ENCODE data around the gene KCNH2.

Gene KCNH2

DNA sequence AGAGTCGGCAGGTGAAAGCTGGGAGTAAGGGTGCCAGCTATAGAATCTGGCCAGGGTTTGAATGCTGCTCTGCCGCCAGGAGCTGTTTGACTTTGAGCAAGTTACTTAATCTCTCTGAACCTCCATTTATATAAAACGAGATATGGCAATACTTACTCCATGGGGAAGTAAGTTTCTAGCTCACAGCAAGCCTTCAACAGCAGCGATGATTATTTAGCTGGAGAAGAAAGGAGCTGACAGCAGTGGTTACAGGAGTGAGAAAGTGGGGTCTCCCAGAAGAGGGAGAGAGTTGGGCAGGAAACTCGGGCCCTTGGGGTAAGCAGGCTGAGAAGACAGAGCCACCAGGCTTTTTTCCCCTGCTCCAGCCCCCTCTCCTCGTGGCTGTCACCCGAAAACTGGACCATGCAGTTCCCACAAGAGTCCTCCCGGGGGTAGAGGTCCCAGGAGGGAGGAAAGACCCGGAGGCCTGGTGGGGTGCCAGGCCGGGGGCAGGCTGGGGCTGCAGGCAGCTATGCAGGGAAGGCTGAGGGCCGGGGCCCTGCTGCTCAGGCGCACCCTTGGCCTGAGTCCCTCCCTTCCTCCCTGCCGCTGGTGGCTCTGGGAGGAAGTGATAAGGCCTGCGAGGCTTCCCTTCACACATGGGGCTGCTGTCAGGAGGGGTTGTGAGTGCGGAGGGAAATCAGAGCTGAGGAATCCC is 16.2 kb upstream of the KCNH2 start:
- no peak for DNase-seq

- DNase-seq: no peak
Observed at GRCh38 chr7:150993511-150993910, 15.4 kb upstream of the KCNH2 start.

DNA sequence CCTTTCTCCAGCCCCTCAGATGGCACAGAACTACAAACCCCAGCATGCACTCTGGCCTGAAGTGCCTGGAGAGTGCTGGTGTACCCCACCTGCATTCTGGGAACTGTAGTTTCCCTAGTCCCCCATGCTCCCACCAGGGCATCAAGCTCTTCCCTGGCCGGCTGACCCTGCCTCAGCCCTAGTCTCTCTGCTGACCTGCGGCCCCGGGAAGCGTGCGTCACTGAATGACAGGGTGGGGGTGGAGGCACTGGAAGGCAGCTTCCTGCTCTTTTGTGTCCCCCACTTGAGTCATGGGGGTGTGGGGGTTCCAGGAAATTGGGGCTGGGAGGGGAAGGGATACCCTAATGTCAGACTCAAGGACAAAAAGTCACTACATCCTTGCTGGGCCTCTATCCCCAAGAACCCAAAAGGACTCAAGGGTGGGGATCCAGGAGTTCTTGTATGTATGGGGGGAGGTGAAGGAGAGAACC is 14.7 kb upstream of the KCNH2 start:
- peak; percentile 52 for DNase-seq

- DNase-seq: no peak
Observed at GRCh38 chr7:150992051-150992640, 14.0 kb upstream of the KCNH2 start.

- no peak for DNase-seq
Observed at GRCh38 chr7:150990416-150991186, 12.5 kb upstream of the KCNH2 start, which contains the start of gene NOS3. Gene NOS3 (plus strand): TSS chr7:150991017. CDS start chr7:150993804, 2,787 bp downstream.

DNA sequence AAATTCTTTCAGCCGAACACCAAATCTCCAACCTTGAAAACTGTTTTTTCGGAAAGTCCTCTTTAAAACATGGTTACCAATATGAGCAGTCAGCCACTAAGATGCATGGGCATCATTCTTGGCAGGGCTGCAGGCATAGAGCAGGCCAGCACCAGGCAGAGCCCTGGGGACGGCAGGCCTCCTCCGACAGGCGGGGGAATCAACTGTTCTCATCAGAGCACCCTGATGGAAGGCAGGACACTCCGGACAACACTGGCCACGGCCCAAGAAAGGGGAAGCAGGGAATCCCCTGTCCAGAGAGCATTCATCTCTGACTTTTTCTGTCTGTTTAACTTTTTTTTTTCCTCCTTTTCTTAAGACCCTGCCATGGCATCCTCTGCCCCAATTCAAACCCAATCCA is 11.3 kb upstream of the KCNH2 start:
- no peak for DNase-seq

DNA sequence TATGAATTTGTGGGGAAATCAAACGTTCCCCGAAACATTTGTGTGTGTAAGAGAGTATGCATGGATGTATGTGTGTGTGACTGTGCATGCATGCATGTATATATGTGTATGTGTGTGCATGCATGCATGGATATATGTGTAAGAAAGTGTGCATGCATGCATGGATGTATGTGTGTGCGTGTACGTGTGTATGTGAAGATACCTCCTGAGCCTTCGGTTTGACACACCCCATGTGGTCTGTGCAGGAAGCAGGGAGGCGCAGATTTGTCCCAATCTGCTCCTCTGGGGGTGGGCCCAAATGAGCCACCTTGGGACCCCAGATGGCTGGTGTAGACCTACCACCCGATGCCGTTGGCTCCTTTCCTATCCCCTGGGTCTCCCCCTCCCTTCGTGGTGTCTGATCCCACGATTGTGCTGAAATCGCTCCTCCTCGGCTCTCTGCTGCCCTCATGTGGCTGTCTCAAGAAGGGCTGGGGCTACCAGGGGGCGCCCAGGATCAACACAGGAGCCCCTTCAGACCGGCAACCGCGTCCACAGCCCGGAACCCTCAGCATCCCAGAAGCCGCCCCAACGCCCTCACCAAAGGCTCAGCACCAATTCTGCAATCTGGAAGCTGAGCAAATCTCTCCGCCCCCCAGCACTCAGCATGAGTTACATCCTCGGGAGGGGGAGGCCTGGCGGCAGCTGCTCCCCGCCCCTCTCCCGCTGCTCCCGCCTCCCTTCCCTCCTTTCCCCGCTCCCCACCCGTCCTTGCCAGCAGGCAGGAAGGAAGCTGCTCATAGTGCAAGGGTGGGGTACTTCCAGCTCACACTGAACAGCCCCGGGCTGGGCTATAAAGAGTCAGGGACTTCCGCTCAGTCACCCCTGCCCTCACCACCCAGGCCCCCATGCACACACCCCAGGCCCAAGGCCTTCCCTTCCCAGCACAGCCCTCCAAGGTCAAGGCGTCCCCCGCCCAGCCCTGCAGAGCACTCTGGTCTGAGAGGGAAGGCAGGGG is 10.4 kb upstream of the KCNH2 start:
- DNase-seq: peak; percentile 79

DNA sequence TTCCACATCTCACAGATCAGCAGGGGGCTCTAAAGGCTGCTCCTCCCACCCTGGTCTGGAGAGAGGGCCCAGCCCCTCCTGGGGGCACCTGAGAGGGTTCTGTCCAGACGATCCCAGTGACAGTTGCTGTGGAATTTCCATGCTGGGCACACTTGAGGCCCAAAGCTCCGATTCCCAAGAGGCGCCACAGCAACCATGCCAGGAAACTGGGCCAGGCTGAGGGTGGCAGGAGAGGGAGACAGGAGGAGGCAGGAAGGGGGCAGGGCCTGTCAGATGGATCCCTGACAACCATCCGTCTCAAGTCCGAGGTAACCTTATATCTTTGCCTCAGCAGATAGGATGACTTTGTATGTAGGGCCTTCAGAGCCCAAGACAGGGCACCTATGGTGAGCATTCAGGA is 8.4 kb upstream of the KCNH2 start:
- no peak for DNase-seq

GRCh38 chr7:150986099-150986512 is 8.0 kb upstream of the KCNH2 start:
- peak; percentile 74 for DNase-seq

DNA sequence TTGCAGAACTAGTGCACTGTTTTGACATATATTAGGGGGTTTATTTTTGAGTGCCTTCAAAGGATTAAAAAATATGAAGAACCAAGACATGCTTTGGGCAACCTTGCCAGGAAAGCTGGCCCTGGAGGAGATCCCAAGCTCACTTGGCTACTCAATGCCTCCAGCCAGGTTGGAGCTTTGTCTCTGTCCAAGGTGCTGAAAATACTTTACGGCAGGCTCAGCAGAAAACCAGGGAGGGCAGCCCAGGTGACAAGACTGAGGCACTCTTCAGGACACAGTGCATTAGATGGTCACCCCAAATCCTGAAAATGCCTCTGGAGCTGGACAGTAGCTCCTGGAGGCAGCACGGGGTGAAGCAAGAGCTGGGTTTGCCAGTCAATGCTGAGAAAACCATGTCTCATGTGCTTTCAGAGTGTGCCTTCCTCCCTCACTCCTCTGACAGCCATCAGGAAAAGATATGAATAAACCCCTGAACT is 5.8 kb upstream of the KCNH2 start:
- no peak for DNase-seq

DNA sequence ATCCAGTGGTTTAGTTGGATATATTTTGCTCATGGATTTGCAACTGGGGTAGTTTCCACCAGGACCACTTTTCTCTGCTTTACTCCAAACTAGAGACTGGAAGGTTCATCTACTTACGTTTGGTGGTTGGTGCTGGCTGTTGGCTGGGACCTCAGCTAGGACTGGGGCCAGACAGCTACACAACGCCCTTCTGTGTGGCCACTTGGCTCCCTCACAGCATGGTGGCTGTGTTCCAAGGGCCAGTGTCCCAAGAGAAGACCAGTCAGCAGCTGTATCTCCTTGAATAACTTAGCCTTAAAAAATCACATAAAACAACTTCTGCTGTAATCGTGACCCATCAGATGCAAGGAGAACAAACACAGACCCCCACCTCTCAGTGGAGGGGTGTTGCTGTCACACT is 4.2 kb upstream of the KCNH2 start:
- no peak for DNase-seq

DNA sequence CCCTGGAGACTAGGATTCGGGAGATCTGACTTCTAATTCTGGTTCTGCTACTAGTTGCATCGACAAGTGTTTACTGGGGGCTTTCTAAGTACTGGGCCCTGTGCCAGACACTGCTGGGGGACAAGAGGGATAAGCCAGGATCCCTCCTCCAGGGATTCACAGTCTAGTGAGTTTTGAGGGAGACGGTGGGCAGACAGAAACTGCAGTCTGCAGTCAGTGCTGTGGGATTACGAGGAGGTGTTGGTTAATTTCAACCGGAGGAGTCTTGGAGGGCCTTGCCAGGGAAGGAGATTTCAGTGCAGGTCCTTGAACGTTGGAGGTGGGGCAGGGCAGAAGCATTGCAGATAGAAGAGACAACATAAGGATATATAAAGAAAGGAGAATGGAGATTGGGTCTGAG is 3.5 kb upstream of the KCNH2 start:
- peak; percentile 30 for DNase-seq

DNA sequence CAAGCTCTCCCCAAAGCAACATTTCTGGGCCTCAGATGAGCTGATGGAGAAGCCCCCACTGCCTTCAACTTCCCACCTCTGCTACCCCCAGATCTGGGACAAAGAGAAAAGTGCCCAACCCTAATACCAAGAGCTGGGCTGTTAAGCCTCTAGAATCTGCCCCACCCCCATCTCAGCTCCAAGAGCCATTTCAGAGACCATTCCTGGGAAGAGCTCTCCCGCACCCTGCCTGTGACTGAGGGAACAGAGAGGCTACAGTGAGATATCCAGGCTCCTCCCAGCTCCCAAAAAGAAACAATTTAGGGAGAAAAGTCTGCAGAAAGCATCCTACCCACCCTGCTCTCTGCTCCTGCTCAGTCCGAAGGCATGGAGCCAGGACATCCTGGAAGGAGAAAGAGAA is 2.5 kb upstream of the KCNH2 start:
- DNase-seq: no peak

- DNase-seq: no peak
Observed at GRCh38 chr7:150979713-150980390, 1.7 kb upstream of the KCNH2 start.

DNA sequence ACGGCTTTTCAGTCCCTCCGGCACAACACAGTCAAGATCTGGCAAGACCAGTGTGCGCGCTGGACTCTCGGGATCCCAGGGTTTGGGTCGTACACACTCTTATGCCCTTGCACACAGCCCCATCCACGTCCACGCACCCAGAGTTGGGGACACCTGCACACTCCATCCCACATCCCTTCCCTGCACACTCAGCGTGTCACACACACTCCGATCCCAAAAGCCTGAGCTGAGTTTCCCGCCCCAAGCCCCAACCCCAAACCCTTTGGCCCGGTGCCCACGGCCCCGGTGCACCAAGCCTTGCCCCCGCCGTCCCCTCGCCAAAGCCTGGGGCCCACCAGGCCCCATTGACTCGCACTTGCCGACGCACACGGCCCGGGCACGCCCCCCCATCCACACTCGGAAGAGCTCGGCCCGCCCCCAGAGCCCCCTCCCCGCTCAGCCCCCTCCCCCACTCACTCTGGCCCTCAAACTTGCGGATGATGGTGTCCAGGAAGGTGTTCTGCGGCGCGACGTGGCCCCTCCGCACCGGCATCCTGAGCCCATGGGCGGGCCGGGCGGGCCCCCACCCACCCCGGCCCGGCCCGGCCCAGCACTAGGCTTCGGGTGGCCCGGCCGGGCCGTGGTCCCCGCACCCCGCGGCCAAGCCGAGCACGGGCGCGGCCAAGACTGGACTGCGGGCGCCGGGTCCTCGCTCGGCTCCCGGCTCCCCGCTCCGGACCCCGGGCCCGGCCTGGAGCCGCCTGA is 567 bp downstream of the KCNH2 start:
- peak; percentile 36 for DNase-seq

DNA sequence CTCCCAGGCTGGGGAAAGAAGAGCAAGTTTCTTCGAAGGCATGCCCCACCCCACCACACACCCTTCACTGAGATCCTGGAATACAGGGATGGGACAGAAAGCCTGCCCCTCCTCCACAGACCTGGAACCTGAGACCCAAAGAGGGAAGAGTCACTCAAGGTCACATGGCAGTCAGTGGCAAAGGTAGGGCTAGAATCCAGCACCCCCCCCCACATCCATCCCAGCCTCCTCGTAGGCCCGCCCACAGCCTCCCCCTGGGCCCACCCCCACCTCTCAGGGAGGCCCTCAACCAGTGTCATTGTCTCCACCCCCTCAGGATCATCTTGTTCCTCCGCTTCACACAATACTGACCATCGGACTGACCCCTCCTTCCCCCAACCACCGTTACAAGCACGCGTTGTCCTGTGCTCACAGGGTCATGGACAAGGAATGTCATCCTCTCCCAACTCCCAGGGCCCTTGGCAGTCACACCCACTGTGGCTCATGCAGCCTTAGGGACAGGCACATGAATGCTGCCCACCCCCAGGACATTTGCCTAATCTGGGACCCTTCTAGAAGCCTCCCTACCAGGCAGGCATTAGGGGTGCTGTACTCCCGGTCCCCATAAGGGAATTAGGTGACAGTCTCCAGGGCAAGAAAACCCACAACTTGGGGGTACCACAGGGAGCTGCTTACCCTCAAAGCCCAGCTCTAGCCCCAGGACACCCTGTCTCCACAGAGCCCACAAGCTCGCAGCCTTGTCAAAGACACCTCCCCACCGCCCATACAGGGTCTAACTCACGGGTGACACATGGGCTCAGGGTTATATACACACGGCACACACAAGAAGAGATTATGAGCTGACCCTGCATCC is 1.4 kb downstream of the KCNH2 start:
- DNase-seq: no peak

DNA sequence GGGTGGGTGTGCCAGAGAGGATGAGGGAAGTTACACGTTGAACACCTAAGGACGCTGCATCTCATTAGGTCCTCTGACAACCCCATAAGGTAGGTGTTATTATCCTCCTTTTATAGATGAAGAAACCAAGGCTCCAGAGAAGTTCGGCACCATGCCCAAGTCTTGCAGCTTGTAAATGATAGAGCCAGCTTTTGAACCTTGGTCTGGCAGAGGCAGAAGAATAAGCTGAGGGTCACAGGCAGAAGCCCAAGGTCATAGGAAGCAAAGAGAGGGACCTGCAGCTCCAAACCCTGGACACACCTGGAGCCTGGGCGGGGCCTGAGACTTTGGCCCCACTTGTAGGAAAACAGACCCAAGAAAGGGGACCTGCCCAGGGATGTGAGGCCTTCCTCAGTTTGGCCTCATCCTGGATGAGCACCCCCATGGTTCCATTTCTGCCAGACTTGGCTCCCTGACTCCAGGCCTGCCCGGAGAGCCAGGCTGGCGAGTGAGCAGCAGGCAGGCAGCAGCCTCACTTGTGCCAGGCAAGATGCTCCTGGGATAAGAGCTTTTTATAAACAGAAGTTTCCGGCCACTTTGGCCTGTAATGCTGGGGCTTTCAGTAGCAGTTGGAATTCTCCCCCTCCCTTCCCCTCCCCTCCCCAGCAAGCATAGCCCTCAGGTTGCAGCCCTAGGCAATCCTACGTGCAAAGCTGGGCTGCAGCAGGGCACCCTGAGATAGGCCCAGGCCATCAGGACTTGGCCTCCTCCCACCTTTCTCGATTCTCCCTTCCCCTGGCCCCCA is 2.4 kb downstream of the KCNH2 start:
- DNase-seq: no peak

DNA sequence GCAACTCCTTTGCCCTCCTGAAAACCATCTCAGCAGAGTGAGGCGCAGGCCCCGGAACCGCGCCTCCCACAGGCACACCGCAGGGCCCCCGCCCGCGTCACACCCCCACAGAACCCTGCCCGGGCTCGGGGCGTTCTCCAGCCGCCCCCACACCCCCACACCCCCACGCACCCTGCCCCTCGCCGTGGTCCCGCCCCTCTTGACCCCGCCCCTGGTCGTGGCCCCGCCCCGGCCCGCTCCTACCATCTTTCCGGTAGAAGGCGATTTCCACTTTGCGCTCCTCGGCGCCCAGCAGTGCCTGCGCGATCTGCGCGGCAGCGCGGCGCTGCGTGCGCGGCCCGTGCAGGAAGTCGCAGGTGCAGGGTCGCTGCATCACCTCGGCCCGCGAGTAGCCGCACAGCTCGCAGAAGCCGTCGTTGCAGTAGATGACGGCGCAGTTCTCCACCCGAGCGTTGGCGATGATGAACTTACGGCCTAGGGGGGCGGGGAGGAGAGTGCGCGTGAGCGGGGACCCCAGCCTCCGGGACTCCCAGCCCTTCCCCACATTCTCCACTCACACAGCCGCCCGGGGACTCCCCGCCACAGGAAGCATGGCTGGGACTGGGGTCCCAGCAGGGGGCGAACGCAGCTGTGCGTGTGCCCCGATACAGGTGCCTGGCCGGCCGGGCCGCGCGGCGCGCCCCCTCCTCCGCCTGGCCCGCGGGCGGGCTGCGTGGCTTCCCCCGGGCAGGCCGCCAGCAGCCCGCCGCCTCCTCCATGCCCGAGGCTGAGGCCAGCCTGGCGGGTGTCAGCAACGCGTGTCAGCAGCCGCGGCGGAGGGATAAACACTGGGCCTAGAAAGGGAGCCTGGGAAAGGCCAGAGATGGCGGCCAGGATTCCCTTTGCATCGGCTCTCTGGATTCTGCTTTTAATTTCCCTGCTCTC is 3.4 kb downstream of the KCNH2 start:
- peak; percentile 56 for DNase-seq

Measured in NCI-H1092 (cell line).